ENCODE measurements around the gene CPLANE2. TPM values are rescaled to one million over a fixed set of nuclear protein-coding genes. Genes with fewer than 3 reads are reported as not detected.
"Not testable (repeated sequence)": the region's sequence is repeated elsewhere in the genome, so short reads cannot be mapped to it uniquely, and the experiment has no call there.

CPLANE2 gene
- total RNA-seq, 5 donors from 2014 or later (not counting 1 experiment from before 2014, with no cell fraction given), result 6.6 to 13.2 (median 11.3) TPM

DNA sequence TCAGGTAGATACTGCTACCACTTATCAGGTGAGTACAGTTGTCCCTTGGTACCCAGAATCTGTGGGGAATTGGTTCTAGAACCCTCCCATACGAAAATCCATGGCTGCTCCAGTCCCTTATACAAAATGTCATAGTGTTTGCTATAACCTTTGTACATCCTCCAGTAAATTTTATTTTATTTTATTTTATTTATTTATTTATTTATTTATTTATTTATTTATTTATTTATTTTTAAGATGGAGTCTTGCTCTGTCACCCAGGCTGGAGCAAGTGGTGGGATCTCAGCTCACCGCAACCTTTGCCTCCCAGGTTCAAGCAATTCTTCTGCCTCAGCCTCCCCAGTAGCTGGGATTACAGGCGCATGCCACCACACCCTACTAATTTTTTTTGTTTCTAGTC, 23.4 kb downstream of the CPLANE2 start:
- H3K27ac ChIP-seq (ENCODE audit: low read length); H3K36me3 ChIP-seq (ENCODE audit: control insufficient read depth in 2 of 2, extremely low read depth in 1 of 2, insufficient read depth in 1 of 2, low read length in 1 of 2); ATAC-seq (replicated peaks in 1 of 4); H3K9me3 ChIP-seq; H3K9me3 Mint-ChIP-seq; POLR2A ChIA-PET; DNase-seq; H3K4me3 ChIP-seq (ENCODE audit: control insufficient read depth in 1 of 2, extremely low read depth in 1 of 2, low read length in 1 of 2); H3K27ac Mint-ChIP-seq; H3K4me3 Mint-ChIP-seq; H3K36me3 Mint-ChIP-seq; CTCF ChIA-PET; H3K27me3 Mint-ChIP-seq: not testable (repeated sequence)
- H3K27me3 ChIP-seq (replicated peaks in 1 of 2; ENCODE audit: control insufficient read depth in 2 of 2, extremely low read depth in 1 of 2, insufficient read depth in 2 of 2, low read length in 1 of 2), result peaks cover 0 to 15% of the 10 kb centered on the region in 2 experiments
- peaks cover 4 to 26% of the 10 kb centered on the region in 2 experiments for H3K4me1 ChIP-seq (ENCODE audit: control insufficient read depth in 1 of 2, extremely low read depth in 1 of 2, insufficient read depth in 2 of 2, low read length in 2 of 2)
- 100% methylated on average over 2 of the region's 3 CpGs for WGBS (ENCODE audit: insufficient coverage)
- peaks cover 17 to 25% (median 21%) of the 10 kb centered on the region in 3 donors for H3K4me1 Mint-ChIP-seq

DNA sequence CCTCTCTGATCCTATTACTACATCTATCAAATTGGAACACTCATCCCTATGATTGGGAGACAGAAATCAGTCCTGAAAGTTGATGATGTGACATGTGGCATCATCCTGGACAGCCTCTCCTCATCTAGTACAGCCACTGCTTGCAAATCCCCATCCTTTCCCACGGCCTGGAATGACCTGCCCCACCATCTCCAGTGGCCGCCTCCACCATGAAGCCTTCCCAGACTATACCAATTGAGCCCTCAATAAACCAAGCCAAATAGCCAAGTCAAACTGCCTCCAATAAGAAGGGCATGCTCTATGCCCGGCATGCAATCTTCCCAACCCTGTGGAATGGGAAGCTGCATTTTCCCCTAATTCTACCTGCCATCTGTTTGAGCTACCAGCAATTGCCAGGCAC, 24.0 kb downstream of the CPLANE2 start:
- no peak overlapping the region for H3K4me3 ChIP-seq (ENCODE audit: control insufficient read depth in 1 of 2, extremely low read depth in 1 of 2, low read length in 1 of 2)
- ATAC-seq (replicated peaks in 1 of 4), result no peak
- H3K9me3 ChIP-seq, result no peaks in the 10 kb centered on the region
- peaks cover 4 to 25% of the 10 kb centered on the region in 2 experiments for H3K4me1 ChIP-seq (ENCODE audit: control insufficient read depth in 1 of 2, extremely low read depth in 1 of 2, insufficient read depth in 2 of 2, low read length in 2 of 2)
- DNase-seq, result no peak
- ChIA-PET CTCF (no interaction called here), POLR2A (interaction anchor here in 1 of 2 donors (0.6 kb wide), 1 partner anchor 33 kb away, joined by 3 read pairs; no protein-coding TSS in a partner anchor)
- H3K9me3 Mint-ChIP-seq, result no peaks in the 10 kb centered on the region
- WGBS (ENCODE audit: insufficient coverage), result 61% methylated on average over 2 of the region's 3 CpGs
- H3K4me3 Mint-ChIP-seq, result no peak overlapping the region
- peaks cover 15 to 21% (median 19%) of the 10 kb centered on the region in 3 donors for H3K4me1 Mint-ChIP-seq
- no peaks in the 10 kb centered on the region for H3K36me3 ChIP-seq (ENCODE audit: control insufficient read depth in 2 of 2, extremely low read depth in 1 of 2, insufficient read depth in 1 of 2, low read length in 1 of 2)
- no peaks in the 10 kb centered on the region for H3K27me3 Mint-ChIP-seq
- peaks cover 0 to 15% of the 10 kb centered on the region in 2 experiments for H3K27me3 ChIP-seq (replicated peaks in 1 of 2; ENCODE audit: control insufficient read depth in 2 of 2, extremely low read depth in 1 of 2, insufficient read depth in 2 of 2, low read length in 1 of 2)
- H3K27ac ChIP-seq (ENCODE audit: low read length), result no peak overlapping the region
- no peaks in the 10 kb centered on the region for H3K36me3 Mint-ChIP-seq
- no peak overlapping the region for H3K27ac Mint-ChIP-seq

DNA sequence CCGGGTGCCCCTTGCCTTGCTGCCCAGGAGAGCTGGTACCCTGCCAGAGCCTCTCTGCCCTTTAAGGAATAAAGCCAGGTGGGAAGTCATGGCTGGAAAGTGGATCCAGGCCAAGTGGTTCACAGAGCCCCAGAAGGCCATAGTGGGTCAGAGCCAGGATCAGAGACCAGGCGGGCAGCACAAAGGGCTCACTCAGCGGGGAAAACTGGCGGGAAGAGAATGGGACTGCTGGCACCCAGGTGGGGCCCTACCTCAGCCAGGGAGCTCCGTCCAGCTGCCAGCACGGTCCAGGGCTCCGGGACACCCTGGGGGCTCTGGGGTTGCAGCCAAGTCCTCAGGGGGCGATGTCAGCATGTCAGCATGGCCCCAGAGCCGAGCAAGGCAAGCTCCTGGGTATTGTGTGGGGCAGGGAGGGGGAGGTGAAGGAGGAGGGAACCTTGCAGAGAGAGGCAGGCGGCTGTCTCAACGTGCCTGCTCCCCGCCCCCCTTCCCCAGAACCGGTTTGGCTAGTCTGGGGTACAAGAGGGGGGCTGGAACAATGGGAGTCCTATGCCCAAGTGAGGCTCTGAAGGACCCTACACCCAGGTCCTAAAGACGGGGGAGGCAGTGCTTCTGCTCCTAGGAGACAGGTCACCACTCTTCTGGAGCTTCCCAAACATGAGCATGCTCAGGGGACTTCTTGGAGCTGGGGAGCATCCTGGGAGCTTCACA, 24.6 kb downstream of the CPLANE2 start, which contains the start of gene ARHGEF19:
Gene ARHGEF19, minus strand, starts transcription at position 402 of the 711 bp plus-strand sequence. CDS start 3,598 bp downstream, outside the sequence.
- no peak within 1 kb of the TSS for H3K4me3 ChIP-seq (ENCODE audit: control insufficient read depth in 1 of 2, extremely low read depth in 1 of 2, low read length in 1 of 2)
- POLR2A ChIA-PET, result interaction anchor here in 1 of 2 donors (0.6 kb wide), 1 partner anchor 34 kb away, joined by 3 read pairs; no protein-coding TSS in a partner anchor
- no peaks in the 10 kb centered on the region for H3K9me3 ChIP-seq
- Mint-ChIP-seq H3K27ac (no peak within 1 kb of the TSS), H3K9me3 (no peaks in the 10 kb centered on the region), H3K27me3 (no peaks in the 10 kb centered on the region), H3K4me3 (no peak within 1 kb of the TSS), H3K4me1 (peaks cover 15 to 16% (median 16%) of the 10 kb centered on the region in 3 donors), H3K36me3 (no peaks in the 10 kb centered on the region)
- ATAC-seq (replicated peaks in 1 of 4) (no peak), DNase-seq (no peak)
- WGBS (ENCODE audit: insufficient coverage), result 70% methylated on average over 12 of the region's 14 CpGs
- H3K36me3 ChIP-seq (ENCODE audit: control insufficient read depth in 2 of 2, extremely low read depth in 1 of 2, insufficient read depth in 1 of 2, low read length in 1 of 2), result no peaks in the 10 kb centered on the region
- peaks cover 0 to 15% of the 10 kb centered on the region in 2 experiments for H3K27me3 ChIP-seq (replicated peaks in 1 of 2; ENCODE audit: control insufficient read depth in 2 of 2, extremely low read depth in 1 of 2, insufficient read depth in 2 of 2, low read length in 1 of 2)
- no peak within 1 kb of the TSS for H3K27ac ChIP-seq (ENCODE audit: low read length)
- CTCF ChIA-PET, result no interaction called here
- peaks cover 4 to 24% of the 10 kb centered on the region in 2 experiments for H3K4me1 ChIP-seq (ENCODE audit: control insufficient read depth in 1 of 2, extremely low read depth in 1 of 2, insufficient read depth in 2 of 2, low read length in 2 of 2)

DNA sequence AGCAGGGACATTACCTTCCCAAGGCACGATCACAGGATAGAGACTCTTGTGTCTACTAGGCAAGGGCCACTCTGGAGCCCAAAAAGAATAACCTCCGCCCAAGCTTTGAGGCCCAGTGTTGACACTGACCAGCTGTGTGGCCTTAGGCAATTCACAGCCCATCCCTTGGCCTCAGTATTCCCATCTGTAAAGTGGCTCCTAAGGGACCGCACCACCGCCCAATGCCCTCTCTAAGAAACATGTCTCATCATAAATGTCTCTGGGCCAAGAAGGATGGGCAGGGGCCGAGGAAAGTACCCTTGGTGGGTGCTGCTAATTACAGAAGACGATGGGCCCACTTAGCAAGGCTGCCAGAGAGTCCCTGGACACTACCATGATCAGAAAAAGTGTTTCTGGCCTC, 25.2 kb downstream of the CPLANE2 start:
- Histone ChIP-seq H3K27me3 (replicated peaks in 1 of 2; ENCODE audit: control insufficient read depth in 2 of 2, extremely low read depth in 1 of 2, insufficient read depth in 2 of 2, low read length in 1 of 2) (peaks cover 0 to 15% of the 10 kb centered on the region in 2 experiments), H3K9me3 (no peaks in the 10 kb centered on the region), H3K4me1 (ENCODE audit: control insufficient read depth in 1 of 2, extremely low read depth in 1 of 2, insufficient read depth in 2 of 2, low read length in 2 of 2) (peaks cover 2 to 23% of the 10 kb centered on the region in 2 experiments), H3K4me3 (ENCODE audit: control insufficient read depth in 1 of 2, extremely low read depth in 1 of 2, low read length in 1 of 2) (no peak overlapping the region), H3K27ac (ENCODE audit: low read length) (no peak overlapping the region), H3K36me3 (ENCODE audit: control insufficient read depth in 2 of 2, extremely low read depth in 1 of 2, insufficient read depth in 1 of 2, low read length in 1 of 2) (no peaks in the 10 kb centered on the region)
- Mint-ChIP-seq H3K27me3 (no peaks in the 10 kb centered on the region), H3K9me3 (no peaks in the 10 kb centered on the region), H3K4me3 (no peak overlapping the region), H3K36me3 (no peaks in the 10 kb centered on the region), H3K4me1 (peaks cover 13 to 15% (median 13%) of the 10 kb centered on the region in 3 donors), H3K27ac (no peak overlapping the region)
- ChIA-PET CTCF (interaction anchor here in 1 of 2 donors (0.6 kb wide), 1 partner anchor 14 kb away, joined by 6 read pairs; no protein-coding TSS in a partner anchor), POLR2A (no interaction called here)
- 75% methylated on average over 6 of the region's 6 CpGs for WGBS (ENCODE audit: insufficient coverage)
- no peak for ATAC-seq (replicated peaks in 1 of 4)
- no peak for DNase-seq

DNA sequence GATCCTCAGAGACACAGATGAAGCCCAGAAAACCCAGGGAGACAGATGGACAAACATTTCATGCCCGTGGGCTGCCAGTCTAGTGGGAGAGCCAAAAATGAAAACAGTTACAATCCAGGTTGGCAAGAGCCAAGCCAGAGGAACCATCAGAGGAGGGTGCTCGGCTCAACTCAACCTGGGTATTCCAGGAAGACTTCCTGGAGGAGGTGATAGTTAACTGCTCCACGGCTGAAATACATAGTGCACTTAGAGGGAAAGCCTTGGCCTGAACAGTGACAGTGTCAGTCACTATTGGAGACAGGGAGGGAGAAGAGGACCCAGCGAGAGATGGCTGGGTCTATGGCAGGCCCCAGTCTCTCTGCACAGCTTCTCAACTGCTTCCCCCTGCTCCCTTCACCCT, 26.4 kb downstream of the CPLANE2 start:
- no peaks in the 10 kb centered on the region for H3K36me3 ChIP-seq (ENCODE audit: control insufficient read depth in 2 of 2, extremely low read depth in 1 of 2, insufficient read depth in 1 of 2, low read length in 1 of 2)
- Mint-ChIP-seq H3K27ac (no peak overlapping the region), H3K4me1 (peaks cover under 1 to 8% (median 4%) of the 10 kb centered on the region in 3 donors), H3K9me3 (no peaks in the 10 kb centered on the region), H3K36me3 (no peaks in the 10 kb centered on the region), H3K27me3 (no peaks in the 10 kb centered on the region), H3K4me3 (no peak overlapping the region)
- H3K4me3 ChIP-seq (ENCODE audit: control insufficient read depth in 1 of 2, extremely low read depth in 1 of 2, low read length in 1 of 2), result no peak overlapping the region
- ChIA-PET POLR2A (no interaction called here), CTCF (no interaction called here)
- no peak for ATAC-seq (replicated peaks in 1 of 4)
- no peak for DNase-seq
- WGBS (ENCODE audit: insufficient coverage), result 92% methylated on average over 3 of the region's 4 CpGs
- H3K27me3 ChIP-seq (replicated peaks in 1 of 2; ENCODE audit: control insufficient read depth in 2 of 2, extremely low read depth in 1 of 2, insufficient read depth in 2 of 2, low read length in 1 of 2), result peaks cover 0 to 7% of the 10 kb centered on the region in 2 experiments
- H3K4me1 ChIP-seq (ENCODE audit: control insufficient read depth in 1 of 2, extremely low read depth in 1 of 2, insufficient read depth in 2 of 2, low read length in 2 of 2), result peaks cover 0 to 18% of the 10 kb centered on the region in 2 experiments
- H3K9me3 ChIP-seq, result no peaks in the 10 kb centered on the region
- H3K27ac ChIP-seq (ENCODE audit: low read length), result no peak overlapping the region

DNA sequence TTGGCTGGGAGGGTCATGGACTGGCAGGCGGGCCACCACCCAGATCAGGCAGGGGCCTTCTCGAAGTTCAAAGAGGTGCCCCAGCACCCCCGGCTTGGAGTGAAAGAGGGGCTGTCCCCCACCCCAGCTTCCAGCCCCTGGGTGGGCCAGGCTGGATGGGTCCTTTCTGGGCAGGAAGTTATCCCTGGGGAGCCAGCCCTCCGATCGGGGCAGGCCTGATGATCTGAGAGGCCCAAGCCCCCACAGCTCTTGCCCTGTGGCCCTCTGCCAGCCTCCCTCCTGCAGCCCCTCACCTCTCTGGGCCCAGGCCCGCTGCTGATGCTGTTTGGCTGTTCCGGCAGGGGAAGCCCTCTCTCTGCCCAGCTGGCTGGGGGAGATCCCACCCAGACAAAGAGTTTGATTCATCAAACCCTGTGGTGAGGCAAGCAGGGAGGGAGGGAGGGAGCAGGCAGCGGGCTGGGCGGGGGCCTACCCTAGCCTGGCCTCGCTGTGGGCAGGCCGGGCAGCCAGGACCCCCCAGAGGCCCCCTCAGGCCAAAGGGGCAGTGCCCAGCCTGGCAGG, 27.1 kb downstream of the CPLANE2 start:
- H3K36me3 Mint-ChIP-seq, result no peaks in the 10 kb centered on the region
- H3K36me3 ChIP-seq (ENCODE audit: control insufficient read depth in 2 of 2, extremely low read depth in 1 of 2, insufficient read depth in 1 of 2, low read length in 1 of 2), result peaks cover 0 to under 1% of the 10 kb centered on the region in 2 donors
- H3K27me3 Mint-ChIP-seq, result no peaks in the 10 kb centered on the region
- H3K9me3 Mint-ChIP-seq, result no peaks in the 10 kb centered on the region
- H3K27ac Mint-ChIP-seq, result no peak overlapping the region
- H3K4me3 Mint-ChIP-seq, result peak overlapping the region in 1 of 3 donors; percentile 1
- WGBS (ENCODE audit: insufficient coverage), result 88% methylated on average over 11 of the region's 11 CpGs
- DNase-seq (no peak), ATAC-seq (replicated peaks in 1 of 4) (no peak)
- ChIA-PET POLR2A (no interaction called here), CTCF (no interaction called here)
- H3K4me1 ChIP-seq (ENCODE audit: control insufficient read depth in 1 of 2, extremely low read depth in 1 of 2, insufficient read depth in 2 of 2, low read length in 2 of 2), result peaks cover 0 to 24% of the 10 kb centered on the region in 2 experiments
- H3K4me1 Mint-ChIP-seq, result peaks cover 0 to 8% (median 4%) of the 10 kb centered on the region in 3 donors
- H3K4me3 ChIP-seq (ENCODE audit: control insufficient read depth in 1 of 2, extremely low read depth in 1 of 2, low read length in 1 of 2), result no peak overlapping the region
- H3K27ac ChIP-seq (ENCODE audit: low read length), result no peak overlapping the region
- no peaks in the 10 kb centered on the region for H3K9me3 ChIP-seq
- H3K27me3 ChIP-seq (replicated peaks in 1 of 2; ENCODE audit: control insufficient read depth in 2 of 2, extremely low read depth in 1 of 2, insufficient read depth in 2 of 2, low read length in 1 of 2), result peaks cover 0 to 6% of the 10 kb centered on the region in 2 experiments
